ENCODE measurements around the gene RNF217. TPM values are rescaled to one million over a fixed set of nuclear protein-coding genes. Genes with fewer than 3 reads are reported as not detected.
"Not testable (repeated sequence)": the region's sequence is repeated elsewhere in the genome, so short reads cannot be mapped to it uniquely, and the experiment has no call there.

The RNF217 gene
- total RNA-seq, 1 donor from 2014 or later, result 15.2 TPM

DNA sequence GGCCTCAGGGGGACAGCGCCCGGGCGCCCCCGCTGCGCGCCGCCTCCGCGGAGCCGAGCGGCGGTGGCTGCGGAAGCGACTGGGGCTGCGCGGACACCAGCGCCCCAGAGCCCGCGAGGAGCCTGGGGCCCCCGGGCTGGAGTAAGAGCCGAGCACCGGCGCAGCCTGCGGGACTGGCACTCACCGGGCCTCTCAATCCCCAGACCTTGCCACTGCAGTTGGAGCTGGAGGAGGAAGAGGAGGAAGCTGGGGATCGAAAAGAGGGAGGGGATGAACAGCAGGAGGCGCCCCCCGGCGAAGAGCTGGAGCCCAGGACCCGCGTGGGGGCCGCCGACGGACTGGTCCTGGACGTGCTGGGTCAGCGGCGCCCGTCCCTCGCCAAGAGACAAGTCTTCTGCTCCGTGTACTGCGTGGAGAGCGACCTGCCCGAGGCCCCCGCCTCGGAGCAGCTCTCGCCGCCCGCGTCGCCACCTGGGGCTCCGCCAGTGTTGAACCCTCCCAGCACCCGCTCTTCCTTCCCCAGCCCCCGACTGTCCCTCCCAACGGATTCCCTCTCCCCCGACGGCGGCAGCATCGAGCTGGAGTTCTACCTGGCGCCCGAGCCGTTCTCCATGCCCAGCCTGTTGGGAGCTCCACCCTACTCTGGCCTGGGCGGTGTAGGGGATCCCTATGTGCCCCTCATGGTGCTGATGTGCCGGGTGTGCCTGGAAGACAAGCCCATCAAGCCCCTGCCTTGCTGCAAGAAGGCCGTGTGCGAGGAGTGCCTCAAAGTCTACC lies 590 bp downstream of the RNF217 start:
- DNase-seq (ENCODE audit: extremely low read depth, low read depth, low spot score), result no peak

DNA sequence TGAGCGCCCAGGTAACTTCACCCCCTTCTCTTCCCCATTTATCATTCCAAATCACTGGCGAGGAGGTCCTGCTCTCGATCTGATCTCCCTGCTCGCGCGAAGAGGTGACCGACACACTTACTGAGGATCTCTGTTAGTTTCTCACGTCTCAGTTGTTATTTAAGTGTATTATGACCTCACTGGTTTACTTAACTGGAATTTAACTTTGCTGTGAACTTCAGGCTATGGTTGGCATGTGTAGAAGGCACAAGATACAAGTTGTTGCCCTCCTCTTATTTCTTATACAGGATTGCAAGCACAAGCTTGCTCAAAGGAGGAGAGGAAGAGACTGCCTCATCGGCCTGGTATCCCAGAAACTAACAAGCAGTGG lies 1.2 kb downstream of the RNF217 start:
- no peak for DNase-seq (ENCODE audit: extremely low read depth, low read depth, low spot score)

DNA sequence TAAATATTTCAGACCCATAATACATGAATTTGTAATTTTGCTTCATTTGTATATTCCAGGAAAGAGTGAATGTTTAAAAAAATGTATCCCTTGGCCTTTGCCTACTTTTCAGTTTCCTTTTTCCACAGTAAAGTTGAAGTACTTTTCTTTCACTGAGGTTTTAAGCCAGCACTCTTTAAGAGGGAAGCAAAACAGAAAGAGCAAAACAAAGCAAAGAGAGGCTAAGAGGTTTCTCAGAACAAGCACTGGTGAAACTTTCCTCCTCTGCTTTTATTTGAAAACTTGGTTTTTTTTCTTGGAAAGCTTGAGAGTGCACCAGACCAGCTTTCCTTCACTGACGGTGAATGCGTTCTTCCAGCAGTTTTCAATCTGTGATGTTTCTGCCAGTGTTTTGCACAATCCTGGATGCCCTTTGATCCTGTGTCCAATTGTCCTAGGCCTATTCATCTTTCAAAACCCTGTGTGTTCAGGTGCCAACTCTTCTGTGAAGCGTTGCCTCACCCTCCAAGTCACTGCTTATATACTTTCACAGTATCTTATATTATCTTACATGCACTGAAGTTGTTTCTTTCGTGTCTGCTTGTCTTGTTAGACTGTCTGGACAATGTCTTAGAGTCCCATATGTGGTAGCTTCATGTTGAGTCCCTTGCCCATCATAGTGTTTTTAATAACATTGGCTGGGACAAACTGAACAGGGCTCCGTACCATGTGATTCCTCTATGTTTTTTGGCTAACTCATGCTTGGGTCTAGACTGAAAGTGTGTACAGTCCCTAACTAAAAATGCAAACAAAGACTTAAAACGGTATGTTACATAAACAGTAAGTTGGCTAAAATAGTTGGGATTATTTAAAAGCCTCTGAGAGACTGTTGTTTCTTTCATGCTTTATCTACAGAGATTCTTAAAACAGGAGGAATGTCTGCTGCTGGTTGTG lies 1.9 kb downstream of the RNF217 start:
- no peak for DNase-seq (ENCODE audit: extremely low read depth, low read depth, low spot score)

DNA sequence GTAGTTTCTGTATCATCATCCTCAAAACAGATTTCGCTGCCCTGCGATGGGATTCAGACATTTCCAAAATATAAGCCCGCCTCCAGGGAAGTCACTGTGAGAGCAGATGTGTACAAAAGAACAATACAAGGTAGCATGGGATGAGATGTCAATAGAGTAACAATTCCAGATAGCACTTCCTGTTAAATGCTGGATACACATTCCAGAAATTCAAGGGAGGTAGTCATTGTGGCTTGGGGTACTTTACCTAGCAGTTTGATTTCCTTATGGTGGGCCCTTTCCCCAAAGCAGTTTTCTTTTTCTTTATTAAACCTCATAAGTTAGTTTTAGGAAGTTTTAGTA lies 2.5 kb downstream of the RNF217 start:
- no peak for DNase-seq (ENCODE audit: extremely low read depth, low read depth, low spot score)

DNA sequence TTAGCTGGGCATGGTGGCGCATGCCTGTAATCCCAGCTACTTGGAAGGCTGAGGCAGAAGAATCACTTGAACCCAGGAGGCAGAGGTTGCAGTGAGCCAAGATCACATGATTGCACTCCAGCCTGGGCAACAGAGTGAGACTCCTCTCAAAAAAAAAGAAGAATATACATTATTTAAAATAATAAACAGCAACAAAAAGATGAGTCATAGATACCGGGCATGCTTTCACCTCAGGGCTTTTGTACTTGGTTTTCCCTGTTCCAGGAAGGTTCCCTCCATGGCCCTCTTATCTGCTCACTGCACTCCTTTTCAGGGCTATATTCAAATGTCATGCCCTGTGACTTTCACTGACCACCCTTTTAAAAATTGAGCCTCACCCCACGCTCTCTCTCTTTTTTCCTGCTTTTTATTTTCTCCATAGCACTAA lies 3.2 kb downstream of the RNF217 start:
- DNase-seq (ENCODE audit: extremely low read depth, low read depth, low spot score), result not testable (repeated sequence)

DNA sequence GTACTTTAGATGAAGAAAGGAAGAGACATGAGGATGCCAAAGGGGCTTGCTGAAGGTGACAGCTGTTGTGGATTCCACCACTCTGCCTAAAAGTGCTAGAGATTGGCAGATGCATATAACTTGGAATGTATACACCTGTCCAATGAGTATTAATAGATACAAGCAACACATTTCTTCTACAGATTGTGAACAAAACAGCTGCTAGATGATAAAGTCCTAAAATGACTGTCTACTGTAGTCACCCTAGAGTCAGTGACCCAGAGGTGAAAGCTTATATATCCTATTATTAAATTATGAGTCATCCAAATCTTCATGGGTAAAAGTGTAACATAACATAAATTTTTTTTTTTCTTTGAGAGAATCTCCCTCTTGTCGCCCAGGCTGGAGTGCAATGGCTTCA lies 5.2 kb downstream of the RNF217 start:
- DNase-seq (ENCODE audit: extremely low read depth, low read depth, low spot score), result no peak

DNA sequence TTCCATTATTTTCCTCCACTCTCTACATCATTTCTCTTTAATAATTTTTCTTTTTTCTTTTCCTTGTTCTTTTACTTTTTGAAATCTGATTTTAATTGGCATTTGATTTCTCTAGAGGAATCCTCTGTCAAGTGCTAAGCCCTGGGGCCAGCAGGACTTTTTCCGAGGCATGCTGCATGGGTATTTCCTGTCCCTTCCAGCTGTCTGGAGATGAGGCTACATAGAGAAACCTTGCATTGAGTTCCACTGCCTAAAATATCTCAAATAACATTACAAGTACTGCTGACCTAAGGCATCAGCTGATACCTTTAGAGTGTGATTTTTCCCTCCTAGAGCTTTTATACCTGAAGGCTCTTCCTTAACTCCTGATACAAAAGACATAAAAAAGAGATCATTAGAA lies 6.2 kb downstream of the RNF217 start:
- DNase-seq (ENCODE audit: extremely low read depth, low read depth, low spot score), result no peak

DNA sequence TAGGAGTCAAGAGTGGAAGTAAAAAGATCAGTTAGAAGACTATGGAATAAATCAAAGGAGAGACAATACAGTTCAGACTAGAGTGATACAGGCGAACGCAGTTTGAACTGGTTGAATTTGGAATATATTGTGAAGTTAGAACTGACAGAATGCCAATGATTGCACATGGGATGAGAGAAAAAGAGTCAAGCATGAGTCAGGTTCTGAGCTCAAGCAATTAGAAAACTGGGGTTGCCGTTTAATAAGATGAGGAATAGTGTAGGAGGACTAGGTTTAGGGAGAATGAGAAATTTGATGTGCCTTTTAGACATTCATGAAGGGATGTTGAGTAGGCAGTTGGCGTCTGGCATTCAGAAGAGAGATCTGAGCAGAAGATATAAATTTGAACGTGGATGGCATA lies 8.0 kb downstream of the RNF217 start:
- DNase-seq (ENCODE audit: extremely low read depth, low read depth, low spot score), result no peak

DNA sequence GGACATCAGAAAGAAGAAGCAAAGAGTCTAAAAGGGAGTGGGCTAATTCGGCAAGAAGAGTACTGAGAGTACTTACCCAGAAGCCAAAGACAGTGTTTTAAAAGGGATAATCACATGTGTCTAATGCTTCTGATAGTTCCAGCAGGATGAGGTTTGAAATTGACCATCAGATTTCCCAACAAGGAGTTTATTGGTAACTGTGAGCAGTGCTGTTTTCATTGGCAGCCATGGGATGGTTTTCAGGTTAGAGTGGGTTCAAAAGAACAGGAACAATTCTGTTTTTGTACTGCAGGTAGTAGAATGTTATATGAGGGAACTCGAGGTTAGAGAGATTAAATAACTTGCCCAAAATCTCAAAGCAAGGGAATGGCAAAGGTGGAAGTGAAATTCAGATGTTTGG lies 8.5 kb downstream of the RNF217 start:
- DNase-seq (ENCODE audit: extremely low read depth, low read depth, low spot score), result no peak

DNA sequence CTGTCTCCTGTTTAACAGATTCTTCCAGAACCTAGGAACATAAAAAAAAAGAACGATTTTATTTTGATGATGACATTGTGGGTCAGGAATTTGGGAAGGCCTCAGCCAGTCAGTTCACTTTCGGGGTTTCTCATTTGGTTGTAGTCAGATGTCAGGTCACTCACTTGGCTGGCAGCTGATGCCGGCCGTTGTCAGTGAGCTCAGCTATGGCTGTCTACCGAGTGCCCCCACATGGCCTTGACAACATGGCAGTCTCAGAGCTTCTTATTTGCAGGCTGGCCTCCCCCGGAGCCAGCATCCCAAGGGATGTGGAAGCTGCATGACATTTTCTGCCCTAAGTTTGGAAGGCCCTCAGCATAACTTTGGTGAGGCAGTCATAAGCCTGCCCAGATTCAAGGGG lies 11.5 kb downstream of the RNF217 start:
- no peak for DNase-seq (ENCODE audit: extremely low read depth, low read depth, low spot score)

DNA sequence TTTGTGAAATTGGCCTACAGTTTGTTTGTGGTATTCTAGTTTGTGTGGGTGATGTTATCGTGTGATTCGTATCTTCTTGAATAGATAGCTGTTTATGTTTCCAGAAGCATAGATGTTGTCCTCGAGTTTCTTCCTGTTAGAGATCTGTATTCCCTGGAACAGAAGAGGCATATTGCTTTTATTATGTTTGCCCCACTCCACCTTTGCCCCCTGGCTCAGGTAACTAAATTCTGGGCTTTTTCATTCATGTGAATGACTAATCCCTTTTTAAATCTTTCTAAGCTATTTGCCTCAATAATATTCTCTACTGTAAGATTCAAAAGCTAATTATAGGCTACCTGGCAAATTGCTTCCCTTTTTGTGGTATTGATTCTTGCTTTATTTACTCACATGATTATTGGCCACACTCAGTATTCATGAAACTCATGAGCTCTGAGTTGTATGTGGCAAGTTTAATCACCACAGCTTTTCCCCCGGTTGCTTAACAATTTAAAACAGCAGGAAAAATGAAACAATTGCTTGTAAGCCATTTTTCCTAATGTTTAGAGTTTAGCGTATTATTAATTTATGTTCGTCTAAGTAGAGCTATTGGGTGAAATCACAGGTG lies 12.6 kb downstream of the RNF217 start:
- DNase-seq (ENCODE audit: extremely low read depth, low read depth, low spot score), result no peak

DNA sequence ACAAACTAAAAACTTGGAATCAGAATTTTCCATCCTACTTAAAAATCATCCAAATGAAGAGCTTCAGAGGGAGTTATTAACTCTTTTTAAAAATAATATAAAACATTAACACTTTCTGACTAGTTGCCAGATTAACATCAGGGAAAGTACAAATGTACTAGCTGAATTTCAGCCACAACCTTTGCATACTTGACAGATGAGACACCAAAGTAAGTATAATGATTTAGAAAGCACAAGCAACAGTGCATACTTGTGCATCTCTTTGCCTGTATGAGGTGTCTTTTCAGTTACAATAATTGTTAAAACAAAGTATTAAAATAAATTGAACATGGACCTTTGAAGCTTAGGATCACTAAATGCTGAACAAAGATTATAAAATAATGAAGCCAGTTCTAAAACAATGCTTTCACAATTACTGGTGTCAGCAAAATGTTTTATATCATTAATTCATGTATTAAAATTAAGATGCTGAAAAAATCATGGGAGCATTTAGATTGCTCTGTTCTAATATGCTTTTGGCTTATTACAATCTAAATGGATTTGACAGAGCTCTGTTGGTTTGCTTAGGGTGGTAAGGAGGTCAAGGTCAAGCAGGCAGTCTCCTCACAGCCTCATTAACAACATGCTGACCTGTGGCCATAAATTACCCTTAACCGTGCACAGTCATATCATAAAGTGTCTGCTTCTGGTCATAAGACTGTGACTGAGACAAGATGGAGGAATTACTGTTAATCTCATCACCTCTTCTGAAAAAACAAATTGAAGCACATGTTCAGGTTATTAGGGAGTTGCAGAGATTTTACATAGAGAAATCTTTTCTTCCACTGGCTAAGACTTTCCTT lies 15.1 kb downstream of the RNF217 start:
- no peak for DNase-seq (ENCODE audit: extremely low read depth, low read depth, low spot score)

DNA sequence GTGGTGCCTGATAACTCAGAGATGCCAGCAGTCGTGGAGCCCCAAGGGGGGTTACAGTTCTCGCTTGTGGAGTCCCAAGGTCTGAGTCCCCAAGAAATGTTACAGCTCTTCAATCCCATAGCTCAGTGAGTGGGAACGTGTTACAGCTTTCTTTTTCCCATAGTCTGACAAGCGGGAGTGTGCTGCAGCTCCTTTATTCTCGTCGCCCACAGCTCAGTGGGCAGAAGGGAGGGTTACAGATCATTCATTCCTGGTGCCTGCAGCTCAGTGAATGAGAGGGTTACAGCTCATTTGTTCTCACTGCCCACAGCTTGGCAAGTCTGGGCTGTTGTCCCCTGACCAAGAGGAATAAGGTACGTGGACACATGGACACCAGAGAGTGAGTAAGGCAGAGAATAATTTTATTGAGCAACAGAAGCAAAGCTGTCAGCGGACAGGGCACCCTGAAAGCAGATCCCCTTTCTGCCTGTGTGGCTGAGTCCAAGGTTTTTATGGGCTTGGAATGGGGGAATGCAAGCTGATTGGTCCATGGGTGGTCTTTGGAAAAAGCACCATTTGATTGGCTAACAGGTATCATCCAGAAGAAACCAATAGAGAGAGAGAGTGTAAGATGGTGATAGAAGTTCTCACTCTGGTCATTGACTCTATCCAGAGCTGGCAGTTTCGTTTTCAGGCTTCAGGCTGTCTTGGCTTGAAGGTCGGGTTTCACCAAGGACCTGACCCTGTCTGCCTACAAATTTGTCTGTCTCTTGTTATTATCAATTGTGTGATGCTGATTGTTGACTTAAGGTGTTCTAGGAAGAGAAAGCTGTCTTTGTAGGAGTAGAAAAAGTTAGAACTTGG lies 16.4 kb downstream of the RNF217 start:
- no peak for DNase-seq (ENCODE audit: extremely low read depth, low read depth, low spot score)

DNA sequence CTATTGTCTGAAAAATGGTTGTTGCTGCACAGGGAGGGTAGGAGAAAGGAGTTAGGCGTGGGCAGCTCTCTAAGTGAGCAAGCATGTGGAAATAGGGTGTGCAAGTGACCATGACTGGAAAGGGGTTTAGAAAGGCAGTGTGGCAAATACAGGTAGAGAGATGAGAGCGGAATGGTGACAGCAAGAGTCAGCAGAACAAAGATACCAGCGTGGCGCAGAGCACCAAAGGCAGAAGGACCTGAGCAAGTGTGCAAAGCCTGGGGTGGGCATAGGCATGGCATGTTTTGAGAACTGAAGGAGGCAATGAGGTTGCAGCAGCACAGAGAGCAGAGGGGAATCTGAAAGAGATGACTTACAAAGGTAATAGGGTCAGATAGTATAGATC lies 17.0 kb downstream of the RNF217 start:
- no peak for DNase-seq (ENCODE audit: extremely low read depth, low read depth, low spot score)

DNA sequence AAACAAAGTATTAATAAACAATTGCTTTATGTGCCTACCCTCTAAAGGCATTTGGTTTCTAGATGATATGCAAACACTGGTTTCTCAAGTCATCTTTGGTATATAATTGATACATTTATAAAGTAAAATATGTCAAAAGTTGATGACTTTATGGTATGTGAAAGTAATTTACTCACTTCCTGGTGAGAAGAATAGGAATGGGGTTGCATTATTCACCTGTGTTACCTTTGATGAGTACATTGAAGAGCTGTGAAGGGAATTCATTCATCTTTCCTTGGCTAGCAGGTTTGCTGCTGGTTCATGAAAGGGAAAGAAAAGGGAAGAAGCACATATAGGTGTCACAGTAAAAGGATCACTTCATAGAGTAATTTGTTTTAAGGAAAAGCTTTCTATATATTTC lies 20.4 kb downstream of the RNF217 start:
- DNase-seq (ENCODE audit: extremely low read depth, low read depth, low spot score), result no peak

DNA sequence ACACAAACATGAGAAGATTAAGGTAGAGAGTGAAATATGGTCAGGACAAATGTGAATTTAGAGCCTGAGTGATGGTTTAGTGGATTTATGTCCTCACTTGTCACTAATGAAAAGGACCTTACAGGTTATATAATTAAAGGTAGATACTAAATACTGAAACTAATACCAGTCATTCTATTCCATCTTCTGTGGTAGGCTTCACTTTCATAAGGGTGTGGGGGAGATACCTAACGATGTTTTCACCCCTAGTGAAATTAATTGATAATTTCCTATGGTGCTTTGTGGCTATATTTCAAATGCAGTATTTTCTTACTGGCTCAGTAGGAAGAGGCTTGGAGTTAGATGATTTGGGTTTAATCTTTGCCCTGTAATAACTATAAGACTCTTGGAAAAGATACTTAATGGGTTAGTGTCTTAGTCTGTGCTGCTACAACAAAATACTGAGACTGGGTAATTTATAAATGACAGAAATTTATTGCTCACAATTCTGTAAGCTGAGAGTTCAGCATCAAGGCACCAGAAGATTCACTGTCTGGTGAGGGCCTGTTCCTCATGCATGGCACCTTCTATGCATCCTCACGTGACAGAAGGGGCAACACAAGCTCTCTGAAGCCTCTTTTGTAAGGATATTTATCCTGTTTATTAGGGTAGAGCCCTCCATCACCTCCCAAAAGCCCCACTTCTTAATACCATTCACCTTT lies 21.3 kb downstream of the RNF217 start:
- no peak for DNase-seq (ENCODE audit: extremely low read depth, low read depth, low spot score)

DNA sequence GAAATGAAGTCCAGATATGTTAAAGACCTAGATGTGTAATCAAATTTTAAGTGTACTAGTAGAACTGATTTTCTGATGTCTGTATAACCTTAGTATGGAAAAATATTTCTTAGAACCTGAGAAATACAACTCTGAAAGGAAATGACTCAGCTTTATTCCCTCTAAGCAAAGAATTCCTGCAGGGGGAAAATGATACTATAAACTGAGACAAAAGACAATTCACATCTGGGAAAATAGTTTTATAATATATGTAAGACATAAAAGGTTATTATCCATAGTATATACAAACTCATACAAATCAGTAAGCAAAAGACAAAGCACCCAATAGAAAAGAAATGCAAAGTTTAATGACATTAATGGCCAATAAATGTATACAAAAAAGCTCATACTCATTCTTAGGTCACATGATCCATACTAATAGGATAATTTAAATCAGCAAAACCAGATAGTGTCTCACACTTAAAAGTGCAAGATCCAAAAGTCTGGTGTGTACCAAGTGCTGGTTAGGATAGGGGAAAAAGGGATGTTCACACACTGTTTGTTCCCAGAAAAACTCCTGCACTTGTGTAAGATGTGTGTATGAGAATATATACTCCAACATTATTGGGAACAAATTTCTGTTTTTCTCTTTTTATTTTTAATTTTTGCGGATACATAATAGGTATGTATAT lies 22.6 kb downstream of the RNF217 start:
- DNase-seq (ENCODE audit: extremely low read depth, low read depth, low spot score), result no peak

DNA sequence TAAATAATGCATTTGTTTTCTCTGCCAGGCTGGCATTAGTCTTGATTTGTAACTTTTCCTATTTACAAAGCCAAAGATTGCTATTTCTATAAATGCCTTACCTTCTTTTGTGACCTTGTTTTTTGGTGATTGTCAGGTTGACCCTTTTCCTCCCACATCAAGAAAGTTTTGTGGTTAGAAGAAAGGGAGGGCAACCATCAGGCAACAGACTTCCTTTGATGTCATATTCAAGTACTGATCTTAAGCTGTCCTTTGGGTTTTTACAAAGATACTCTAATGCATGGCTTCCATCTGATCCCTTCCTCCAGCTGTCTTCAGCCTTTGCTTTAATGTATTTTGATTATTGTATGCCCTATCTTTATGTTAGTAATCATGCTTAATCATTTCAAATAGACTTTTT lies 23.9 kb downstream of the RNF217 start:
- no peak for DNase-seq (ENCODE audit: extremely low read depth, low read depth, low spot score)

DNA sequence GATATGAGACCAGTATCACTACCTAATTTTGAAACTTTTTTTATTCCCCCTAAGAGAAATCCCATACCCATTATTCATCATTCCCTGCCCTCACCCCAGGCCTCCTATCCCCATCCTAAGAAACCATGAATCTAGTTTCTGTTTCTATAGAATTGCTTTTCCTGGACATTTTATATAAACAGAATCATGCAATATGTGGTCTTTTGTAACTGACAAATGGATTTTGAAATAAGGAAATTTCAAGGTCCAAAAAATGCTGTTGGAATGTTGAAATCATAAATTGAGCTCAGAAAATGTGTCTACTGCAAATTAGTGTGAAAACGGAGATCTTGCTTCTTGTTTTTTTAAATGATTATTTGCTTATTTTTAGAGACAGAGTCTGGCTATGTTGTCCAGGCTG lies 25.1 kb downstream of the RNF217 start:
- DNase-seq (ENCODE audit: extremely low read depth, low read depth, low spot score), result no peak
